Stimulated activated CD8-positive, alpha-beta memory T cell treated with anti-CD3 and anti-CD28 coated beads, Interleukin-12 subunit alpha, Interleukin-12 subunit beta, amount 100 ng/mL, for 1 hour (primary cell): ENCODE data around the gene NR1H2.
A peak's percentile ranks its signal among the peaks of the same experiment; 100 is the strongest.

ENCODE experiments used
- DNase-seq: peaks from one replicate; pipeline ENCODE4 v3.0.0-alpha.2; 2020; ENCODE audit warnings: low read depth

NR1H2 gene

GRCh38 chr19:50423279-50424113 is 47.2 kb downstream of the NR1H2 start:
- no peak for DNase-seq

DNA sequence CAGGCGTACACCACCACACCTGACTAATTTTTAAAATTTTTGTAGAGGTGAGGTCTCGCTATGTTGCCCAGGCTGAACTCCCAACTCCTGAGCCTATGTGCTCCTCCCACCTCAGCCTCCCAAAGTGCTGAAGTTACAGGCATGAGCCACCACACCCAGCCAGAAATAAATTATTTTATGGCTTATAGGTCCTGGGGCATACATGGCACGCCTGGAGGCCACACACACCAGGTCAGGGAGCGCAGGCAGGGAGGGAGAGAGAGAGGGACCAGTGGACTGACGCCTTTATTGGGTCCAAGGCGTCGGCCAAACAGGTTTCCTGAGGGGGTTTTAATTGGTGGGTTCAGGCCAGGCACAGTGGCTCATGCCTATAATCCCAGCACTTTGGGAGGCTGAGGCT is 49.3 kb downstream of the NR1H2 start:
- no peak for DNase-seq

DNA sequence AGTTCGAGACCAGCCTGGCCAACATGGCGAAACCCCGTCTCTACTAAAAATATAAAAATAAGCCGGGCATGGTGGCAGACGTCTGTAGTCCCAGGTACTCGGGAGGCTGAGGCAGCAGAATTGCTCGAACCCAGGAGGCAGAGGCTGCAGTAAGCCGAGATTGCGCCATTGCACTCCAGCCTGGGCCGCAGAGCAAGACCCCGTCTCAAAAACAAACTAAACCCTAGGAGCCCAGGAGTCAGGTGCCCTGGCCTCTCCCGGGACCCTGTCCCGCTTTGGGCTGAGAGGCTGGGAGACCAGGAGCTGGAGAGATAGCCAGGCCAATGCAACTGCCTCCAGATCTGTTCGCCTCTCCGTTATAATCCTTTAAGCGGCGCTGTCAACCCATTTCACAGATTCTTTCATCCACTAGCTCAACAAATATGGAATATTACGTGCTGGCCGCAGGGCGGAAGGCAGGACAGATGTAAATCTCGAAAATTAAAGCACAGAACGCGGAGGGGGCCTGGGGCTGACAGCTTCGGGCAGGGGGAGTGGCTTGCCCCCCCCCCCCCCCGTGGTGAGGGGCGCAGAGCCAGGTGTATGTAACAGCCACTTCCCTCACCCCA is 51.2 kb downstream of the NR1H2 start:
- no peak for DNase-seq

DNA sequence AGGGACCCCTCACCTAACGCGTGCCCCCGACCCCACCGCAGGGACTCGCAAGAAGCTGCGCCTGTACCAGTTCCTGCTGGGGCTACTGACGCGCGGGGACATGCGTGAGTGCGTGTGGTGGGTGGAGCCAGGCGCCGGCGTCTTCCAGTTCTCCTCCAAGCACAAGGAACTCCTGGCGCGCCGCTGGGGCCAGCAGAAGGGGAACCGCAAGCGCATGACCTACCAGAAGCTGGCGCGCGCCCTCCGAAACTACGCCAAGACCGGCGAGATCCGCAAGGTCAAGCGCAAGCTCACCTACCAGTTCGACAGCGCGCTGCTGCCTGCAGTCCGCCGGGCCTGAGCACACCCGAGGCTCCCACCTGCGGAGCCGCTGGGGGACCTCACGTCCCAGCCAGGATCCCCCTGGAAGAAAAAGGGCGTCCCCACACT is 51.8 kb downstream of the NR1H2 start:
- DNase-seq: no peak

DNA sequence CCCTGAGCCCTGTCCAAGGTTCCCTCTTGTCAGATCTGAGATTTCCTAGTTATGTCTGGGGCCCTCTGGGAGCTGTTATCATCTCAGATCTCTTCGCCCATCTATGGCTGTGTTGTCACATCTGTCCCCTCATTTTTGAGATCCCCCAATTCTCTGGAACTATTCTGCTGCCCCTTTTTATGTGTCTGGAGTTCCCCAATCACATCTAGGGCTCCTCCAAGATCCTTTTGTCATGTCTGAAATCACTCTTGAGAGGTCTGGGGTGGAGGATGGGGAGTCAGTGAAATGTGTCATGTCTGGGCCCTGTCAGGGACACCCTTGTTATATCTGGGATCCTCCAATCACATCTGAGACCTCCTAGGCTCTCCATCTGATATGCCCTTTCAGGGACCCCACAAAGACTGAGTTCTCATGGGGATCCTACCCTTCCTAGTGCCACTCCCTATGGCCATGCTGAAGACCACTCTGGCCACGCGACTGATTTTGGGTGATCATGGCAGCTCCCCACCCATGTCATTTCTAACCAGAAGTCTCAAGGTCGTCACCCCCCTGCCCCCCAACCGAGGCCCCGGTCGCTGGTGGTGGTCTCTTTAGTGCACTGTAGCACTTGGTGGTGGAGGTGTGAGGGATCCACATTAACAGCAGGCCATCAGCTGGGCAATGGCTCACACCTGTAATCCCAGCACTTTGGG is 52.7 kb downstream of the NR1H2 start:
- no peak for DNase-seq

DNA sequence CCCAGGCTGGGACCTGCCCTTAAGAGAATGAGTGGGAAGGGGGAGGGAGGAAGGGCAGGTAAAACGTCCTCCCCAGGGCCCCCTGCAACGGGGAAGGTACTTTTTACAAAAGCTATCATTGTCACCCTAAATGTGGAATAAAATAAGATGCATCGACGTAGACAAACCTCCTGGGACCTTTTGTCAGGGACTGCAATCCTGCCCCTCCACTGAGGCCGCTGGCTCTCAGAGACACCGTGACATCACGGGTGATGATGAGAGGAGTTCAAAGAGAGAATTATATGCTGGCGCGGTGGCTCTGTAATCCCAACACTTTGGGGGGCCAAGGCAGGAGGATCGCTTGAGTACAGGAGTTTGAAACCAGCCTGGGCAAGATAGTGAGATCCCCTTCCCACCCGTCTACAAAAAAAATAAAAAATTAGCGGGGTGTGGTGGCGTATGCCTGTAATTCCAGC is 54.7 kb downstream of the NR1H2 start:
- DNase-seq: no peak

DNA sequence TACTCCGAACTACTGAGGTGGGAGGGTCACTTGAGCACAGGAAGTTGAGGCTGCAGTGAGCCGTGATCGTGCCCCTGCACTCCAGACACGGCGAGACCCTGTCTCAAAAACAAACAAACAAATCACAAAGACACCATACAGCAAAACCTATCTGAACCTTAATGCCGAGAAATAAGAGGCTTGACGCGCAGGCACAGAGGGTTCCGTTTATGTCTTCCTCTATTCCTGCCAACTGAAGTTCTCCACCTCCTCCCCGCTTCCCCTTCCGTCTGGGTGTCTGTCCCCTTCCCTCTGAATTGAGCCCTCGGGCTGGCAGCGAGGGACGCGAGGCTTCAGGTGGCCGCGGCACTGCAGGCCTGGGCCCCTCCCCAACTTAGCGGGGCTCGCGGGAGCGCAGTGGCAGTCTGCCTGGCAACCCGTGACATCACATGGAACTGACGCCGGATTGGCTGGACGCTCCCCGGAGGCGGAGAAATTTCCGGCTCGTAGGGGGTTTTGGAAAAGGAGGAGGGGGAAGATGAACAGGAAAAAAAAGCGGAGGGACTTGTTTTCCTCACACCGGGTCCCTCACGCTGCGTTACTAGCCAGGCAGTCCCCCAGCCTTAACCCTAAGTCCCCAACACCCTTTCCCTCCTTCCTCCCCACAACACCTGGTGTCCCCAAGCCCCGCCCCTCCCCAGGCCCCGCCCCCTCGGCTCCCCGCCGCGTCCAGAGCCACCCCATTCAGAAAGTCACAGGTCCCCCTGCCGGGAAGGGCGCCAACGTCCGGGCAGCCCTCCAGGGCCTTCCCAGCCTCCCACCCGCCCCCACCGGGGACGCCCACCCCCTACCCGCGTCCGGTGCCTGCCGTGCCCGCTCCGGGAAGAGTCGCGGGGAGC is 55.3 kb downstream of the NR1H2 start:
- DNase-seq: peak; percentile 80

GRCh38 chr19:50432221-50433028 is 56.2 kb downstream of the NR1H2 start, which contains the start of gene MYBPC2:
Gene MYBPC2 (plus strand): TSS chr19:50432892. CDS start chr19:50432954, 62 bp downstream.
- DNase-seq: no peak
